Activated CD4-positive, alpha-beta T cell treated with anti-CD3 and anti-CD28 coated beads, Interleukin-2, amount 50 U/mL, for 1 hour (primary cell): ENCODE data around the gene PRDM2.
"Not testable (repeated sequence)": the region's sequence is repeated elsewhere in the genome, so short reads cannot be mapped to it uniquely, and the experiment has no call there.

Experiments
- DNase-seq: peaks from one replicate; pipeline ENCODE4 v3.0.0-alpha.2; 2020

PRDM2 gene, protein sequence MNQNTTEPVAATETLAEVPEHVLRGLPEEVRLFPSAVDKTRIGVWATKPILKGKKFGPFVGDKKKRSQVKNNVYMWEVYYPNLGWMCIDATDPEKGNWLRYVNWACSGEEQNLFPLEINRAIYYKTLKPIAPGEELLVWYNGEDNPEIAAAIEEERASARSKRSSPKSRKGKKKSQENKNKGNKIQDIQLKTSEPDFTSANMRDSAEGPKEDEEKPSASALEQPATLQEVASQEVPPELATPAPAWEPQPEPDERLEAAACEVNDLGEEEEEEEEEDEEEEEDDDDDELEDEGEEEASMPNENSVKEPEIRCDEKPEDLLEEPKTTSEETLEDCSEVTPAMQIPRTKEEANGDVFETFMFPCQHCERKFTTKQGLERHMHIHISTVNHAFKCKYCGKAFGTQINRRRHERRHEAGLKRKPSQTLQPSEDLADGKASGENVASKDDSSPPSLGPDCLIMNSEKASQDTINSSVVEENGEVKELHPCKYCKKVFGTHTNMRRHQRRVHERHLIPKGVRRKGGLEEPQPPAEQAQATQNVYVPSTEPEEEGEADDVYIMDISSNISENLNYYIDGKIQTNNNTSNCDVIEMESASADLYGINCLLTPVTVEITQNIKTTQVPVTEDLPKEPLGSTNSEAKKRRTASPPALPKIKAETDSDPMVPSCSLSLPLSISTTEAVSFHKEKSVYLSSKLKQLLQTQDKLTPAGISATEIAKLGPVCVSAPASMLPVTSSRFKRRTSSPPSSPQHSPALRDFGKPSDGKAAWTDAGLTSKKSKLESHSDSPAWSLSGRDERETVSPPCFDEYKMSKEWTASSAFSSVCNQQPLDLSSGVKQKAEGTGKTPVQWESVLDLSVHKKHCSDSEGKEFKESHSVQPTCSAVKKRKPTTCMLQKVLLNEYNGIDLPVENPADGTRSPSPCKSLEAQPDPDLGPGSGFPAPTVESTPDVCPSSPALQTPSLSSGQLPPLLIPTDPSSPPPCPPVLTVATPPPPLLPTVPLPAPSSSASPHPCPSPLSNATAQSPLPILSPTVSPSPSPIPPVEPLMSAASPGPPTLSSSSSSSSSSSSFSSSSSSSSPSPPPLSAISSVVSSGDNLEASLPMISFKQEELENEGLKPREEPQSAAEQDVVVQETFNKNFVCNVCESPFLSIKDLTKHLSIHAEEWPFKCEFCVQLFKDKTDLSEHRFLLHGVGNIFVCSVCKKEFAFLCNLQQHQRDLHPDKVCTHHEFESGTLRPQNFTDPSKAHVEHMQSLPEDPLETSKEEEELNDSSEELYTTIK (N-terminal part only)

DNA sequence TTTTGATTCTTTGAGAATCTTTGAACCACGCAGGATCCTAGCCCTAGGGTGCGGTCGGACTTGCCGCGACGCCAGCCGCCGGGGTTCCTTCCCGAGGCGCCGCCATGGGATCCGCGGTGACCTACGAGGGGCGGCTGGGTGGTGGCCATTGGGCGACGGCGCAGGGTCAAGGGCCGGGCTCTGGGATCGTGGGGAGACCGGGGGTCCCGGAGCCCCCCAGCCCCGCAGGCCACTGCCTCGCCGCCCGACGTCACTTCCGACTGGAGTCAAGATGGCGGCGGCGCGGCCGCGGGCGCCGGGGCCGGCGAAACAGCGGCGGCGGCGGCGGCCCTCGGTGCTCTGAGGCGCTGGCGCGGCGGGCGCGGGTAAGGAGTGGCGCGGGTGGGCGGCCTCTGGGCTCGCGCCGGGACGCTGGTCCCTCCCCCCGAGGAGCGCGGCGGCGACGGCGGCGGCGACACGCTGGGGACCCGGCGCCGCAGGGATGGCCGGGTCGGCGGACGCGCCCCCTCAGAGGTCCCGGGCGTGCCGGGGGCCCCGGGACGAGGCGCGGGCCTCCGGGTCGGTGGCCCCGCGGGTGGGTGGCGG lies at the start of gene PRDM2:
TSS of gene PRDM2 (plus strand) at position 253 of the 585 bp plus-strand sequence. CDS start 15,418 bp downstream, outside the sequence.
- DNase-seq = peak; percentile 56

DNA sequence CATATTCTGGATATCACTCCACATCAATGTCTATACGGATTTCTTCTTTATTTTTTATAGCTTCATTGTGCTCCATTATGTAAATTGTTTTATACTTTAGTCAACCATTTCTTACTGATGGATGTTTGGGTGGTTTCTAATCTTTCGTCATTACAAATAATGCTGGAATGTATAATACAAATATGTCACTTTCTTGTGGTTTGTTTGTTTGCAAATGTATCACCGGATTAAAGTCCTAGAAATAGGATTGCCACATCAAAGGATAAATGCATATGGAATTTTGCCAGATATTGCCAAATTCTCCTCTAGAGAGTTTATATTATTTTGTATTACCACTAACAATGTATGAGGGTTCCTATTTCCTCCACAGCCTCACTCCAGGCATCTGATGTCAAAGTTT lies 48.7 kb upstream of the PRDM2 start:
- DNase-seq = no peak

DNA sequence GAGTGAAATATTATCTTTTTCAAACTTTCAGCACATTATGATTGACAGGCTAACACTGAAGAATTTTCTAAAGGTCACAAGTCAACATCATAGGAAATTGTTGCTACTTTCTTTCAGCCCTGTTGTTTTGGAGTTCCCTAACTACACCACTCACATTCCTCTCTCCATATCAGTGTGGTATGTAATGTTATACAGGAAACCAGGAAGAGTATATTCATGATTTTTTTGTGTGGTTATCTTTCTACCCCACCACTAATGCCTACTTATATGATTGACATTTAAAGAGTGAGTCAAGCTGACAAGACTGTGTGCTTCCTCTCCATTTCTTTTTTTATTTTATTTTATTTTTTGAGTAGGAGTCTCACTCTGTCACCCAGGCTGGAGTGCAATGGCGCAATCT lies 47.8 kb upstream of the PRDM2 start:
- DNase-seq = no peak

DNA sequence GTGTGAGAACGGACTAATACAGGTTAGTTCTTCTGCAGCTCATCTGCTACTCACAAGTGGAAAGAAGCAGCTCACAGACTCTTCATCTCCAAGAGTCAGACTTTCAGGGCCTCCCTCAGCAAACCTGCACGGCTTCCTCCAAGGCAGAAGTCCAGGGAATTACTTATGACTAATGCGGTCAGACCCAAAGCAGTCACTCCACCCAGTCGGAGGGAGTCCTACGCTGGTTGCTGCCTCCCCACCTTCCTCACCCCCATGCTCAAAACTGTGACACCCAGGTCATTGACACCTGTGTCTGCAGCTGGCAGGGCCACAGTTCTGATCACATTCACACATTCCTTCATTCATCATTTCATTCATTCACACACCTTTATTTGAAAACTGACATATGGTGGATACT lies 38.4 kb upstream of the PRDM2 start:
- DNase-seq = no peak

DNA sequence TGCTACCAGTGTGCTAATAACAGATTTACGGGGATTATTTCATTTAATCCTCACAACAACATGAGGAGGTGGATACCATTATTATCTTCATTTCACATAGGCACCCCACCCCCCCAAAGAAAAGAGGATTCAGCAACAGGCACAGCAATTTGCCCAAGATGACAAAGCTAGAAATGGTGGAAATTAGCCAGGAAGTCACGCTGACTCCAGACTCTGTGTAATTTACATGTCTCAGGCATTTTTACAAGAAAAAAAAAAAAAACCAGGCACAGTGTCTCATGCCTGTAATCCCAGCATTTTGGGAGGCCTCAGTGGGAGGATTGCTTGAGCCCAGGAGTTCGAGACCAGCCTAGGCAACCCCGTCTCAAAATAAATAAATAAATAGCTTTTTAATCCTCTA lies 37.5 kb upstream of the PRDM2 start:
- DNase-seq = no peak

DNA sequence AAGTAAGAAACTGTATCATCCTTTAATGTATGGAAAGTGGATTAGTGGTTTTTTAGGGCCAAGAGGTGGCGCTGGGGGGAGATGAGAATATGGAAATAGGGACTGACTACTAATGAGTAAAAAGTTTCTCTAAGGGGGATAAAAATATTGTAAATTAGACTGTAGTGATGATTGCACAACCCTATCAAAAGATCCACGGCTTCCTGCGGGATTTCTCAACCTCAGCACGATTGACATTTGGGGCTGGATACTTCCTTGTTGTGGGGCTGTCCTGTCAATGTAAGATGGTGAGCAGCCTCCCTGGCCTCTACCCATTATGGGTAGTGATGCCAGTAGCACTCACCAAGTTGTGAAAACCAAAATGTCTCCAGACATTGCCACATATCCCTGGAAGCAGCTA lies 36.0 kb upstream of the PRDM2 start:
- no peak for DNase-seq

DNA sequence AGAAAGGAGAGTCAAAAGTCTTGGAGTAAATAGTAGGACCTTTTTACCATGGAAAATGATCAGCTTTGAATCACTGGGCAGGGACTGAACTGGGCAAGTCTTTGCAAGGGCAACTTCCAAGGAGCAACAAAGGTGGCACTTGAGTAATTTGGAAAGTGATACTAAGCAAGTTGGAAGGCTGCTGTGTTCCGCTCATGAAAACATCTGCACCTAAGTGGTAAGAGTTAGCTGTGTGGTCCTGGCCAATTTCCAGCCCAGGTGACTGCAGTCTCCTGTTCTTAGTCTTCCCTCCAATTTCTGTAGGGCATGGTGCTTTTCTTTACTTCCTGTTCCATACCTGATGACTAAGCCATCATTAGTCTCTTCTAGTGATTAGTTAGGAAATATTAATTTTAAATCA lies 35.5 kb upstream of the PRDM2 start:
- DNase-seq = no peak

DNA sequence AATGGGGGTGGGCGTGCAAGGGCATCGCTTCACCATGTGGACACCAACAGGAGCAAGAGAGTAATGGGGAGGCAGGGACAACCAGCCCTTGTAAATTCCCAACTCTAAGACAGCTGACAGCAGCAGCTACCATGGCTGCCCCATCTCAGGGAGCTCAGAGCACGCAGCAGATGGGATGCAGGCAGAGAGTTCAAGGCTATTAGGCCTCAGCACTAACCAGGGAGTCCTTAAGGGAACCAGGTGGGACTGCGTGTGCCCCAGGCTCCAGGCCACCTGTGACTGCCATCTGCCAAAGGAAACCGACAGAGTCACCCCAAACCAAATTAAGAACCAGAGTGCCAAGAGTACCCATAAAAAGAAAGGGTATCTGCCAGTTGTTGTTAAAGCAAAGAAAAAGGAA lies 33.7 kb upstream of the PRDM2 start:
- DNase-seq = no peak

DNA sequence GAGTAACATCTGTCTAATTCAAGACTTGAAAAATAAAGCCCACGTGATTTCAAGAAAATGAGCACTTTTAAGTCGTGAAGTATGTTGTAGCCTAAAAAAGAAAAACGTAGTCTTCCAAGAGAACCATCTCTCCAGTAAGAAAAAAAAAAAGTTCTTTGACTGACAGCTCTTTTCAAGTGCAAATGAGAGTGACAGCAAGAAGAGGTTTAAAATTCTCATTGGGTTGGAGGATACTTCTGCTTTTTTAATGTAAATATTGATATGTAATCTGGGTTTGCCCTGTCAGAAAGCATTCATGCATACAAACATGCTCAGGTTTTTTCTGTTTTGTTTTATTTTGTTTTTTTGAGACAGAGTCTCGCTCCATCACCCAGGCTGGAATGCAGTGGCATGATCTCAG lies 32.3 kb upstream of the PRDM2 start:
- DNase-seq = no peak

DNA sequence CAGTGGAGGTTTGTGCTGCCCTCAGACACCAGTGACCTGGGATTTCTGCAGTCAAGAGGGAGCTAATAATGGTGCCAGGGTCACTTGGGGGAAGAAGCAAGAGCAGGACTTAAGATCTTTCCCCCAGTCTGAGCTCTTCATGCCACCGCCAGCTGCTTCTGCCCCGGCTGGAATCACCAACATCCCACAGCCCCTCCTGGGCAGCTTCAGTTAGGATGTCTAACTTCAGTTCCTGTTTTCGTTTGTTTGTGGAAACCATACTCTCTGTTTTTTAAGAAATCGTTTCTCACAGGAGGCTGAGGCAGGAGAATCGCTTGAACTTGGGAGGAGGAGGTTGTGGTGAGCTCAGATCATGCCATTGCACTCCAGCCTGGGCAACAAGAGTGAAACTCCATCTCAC lies 25.6 kb upstream of the PRDM2 start:
- no peak for DNase-seq

DNA sequence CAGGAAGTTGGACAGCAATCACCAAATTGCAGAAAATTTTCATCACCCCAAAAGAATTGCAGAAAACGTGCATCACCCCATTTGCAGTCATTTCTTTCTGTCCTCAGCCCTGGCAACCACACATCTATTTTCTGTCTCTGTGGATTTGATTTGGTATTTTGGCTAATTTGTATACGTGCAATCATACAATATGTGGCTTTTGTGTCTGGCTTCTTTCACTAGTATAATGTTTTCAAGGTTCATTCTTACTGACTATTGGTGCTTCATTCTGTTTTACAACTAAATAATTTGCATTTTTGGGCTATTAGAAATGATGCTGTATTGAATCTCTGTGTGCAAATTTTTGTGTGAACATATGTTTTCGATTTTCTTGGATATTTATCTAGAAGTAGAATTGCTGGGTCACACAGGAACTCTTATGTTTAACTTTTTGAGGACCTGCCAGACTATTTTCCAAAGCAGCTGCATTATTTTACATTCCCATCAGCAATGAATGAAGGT lies 24.8 kb upstream of the PRDM2 start:
- no peak for DNase-seq

DNA sequence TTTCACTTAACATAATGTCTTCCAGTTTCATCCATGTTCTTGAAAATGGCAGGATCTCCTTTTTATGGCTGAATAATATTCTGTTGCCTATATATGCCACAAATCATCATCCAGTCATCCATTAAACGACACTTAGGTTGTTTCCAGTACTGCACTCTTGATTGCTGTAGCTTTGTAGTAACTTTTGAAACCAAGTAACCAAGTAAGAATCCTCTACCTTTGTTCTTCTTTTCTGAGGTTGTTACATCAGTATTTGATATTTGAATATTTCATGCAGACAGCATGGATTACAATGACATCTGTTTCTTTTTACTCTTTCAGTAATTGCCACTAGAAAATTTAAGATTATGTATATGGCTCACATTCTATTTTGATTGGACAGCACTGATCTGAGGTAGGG lies 22.1 kb upstream of the PRDM2 start:
- no peak for DNase-seq

DNA sequence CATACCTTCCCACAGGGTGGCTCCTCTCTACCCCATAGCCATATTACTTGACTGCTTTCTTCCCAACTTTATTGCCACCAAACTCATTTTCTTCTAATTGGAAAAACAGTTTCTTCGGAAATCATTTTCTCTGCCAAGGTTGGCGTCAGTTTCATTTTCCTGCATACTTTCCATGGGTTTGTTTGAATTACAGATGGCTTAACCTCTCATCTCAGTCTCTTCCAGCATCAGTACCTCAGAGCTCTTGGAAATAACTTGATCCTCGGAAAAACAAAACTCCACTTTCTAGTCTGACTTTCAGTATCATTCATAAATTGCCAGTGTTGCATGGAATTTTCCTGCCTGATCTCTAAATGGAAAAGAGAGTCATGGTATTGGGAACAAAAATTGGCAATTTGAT lies 20.3 kb upstream of the PRDM2 start:
- DNase-seq = no peak

DNA sequence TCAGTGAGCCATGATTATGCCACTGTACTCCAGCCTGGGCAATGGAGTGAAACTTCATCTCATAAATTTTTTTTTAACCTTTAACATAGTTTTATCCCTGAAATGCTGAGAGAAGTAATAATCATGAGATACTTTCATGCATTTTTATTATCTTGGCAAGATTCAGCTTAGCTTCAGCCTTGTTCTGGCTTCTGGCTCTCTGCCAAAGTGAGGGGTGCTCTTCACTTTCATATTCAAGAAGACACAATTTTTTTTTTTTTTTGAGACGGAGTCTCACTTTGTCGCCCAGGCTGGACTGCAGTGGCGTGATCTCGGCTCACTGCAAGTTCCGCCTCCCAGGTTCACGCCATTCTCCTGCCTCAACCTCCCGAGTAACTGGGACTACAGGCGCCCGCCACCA lies 19.4 kb upstream of the PRDM2 start:
- not testable (repeated sequence) for DNase-seq

DNA sequence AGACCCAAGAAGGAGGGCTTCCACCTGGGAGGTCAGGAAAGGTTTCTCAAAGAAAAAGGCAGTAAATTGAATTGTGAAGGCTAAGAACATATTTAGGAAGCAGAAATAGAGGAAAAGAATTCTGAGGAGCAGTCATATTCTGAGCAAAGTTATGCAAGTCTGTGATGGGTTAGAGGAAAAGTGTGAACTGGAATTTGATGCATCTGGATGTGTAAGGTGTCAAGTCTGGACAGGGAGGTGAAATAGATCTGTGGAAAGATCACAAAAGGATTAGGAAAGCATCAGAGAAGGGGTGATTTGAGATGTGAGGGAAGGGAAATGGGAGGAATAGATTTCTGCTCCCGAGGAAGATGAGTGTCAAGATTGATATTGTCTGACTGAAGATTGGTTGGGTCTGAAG lies 18.1 kb upstream of the PRDM2 start:
- no peak for DNase-seq

DNA sequence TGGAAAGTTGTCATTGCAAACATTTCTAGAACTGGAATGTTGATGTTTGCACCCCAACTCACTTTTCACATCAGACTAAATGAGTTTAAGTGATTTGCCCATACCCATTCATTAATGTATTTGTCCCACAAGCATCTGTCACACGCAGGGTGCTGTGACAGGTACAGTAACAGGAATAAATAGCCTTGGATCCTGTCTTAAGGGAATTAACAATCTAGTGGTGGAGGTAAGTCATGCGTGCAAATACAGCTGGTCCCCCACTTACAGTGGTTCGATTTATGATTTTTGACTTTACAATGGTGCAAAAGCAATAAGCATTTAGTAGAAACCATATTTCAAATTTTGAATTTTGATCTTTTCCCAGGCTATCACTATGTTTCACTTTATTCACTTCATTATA lies 17.5 kb upstream of the PRDM2 start:
- DNase-seq = no peak

DNA sequence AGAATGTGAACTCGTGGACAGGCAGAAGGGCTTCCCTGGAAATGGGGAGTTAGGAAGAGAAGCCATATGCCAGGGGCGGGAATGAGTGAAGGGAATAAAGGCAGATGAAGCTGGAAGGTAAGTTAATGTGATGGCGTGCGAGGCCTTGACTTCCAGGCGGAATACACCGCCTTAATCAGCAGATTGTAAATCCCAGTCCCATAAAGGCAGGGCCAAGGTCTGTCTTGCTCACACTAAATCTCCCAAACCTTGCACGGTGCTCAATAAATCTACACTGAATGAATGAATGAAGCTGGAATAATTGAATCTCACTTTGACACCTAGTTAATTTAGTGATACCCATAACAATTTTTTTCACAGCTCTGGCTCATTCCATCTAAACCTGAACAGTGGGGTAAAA lies 16.8 kb upstream of the PRDM2 start:
- DNase-seq = no peak

DNA sequence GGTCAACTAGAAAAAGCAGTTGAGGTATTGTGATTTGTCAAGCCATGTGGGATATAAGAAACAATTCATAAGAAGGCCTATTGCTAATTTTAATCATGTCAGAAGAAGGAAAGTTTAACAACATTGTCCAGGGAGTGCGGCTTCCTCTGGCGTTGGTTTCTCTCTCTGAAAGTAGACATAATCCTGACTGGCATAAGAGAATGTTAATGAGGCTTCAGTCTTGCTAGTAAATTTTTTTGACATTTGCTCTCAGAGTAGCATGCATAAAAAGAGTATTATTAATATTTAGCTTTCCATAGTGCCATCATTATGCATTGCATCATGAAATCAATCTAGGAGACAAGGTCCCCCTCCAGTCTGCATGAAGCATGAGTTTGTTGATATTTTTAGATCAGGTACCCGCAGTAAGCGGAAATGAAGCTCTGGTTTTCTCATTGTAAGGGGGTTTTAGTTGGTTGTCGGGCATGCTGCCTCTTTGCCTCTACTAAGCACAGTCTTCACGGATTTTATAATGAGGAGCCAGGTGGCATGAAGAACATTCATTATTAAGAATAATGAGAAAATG lies 12.8 kb upstream of the PRDM2 start:
- no peak for DNase-seq

DNA sequence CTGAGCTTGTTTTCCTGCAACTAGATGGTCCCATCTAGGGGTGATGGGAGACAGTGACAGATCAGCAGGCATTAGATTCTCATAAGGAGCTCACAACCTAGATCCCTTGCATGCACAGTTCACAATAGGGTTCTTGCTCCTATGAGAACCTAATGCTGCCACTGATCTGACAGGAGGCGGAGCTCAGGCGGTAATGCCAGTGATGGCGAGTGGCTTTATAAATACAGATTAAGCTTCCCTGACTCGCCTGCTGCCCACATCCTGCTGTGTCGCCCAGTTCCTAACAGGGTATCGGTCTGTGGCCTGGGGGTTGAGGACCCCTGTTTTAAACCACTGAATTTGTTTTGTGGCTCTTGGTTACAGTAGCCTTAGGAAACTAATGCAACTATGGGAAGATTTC lies 6.9 kb upstream of the PRDM2 start:
- not testable (repeated sequence) for DNase-seq

DNA sequence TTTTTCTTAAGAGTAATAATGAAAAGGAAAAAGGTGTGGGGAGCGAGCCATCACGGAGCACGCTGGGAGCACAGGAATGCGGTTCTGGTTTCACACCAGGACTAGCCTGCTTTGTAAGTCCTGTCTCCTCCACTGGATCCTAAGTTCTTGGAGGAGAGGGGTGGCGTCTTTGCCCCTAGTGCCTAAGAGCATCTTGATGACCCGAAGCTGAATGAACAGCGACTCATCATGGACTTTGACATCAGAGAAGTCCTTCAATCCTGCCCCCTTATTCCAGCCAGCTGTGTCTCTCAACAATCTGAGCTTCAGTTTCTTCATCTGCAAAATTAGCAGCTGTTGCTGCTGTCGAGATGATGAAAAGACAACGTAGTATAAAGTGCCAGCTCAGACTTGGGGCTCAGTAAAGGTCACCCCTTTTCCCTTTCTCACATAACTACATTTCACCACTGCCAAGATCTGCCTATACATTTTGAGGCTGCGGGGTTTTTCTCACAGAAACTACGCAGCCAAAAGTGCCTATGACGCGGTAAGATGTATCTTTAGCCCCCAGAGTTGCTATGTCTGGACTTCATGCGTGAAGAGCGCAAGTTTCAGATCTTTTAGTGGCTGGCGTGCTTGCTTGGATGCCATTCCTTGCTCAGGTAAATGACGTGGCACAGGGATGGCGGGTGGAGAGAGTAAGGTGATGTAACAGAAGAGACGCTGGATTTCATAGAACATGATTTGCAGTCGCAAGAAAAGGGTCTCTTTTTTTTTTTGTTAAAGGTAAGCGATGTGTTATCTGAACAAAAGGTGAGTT lies 4.9 kb upstream of the PRDM2 start:
- no peak for DNase-seq

DNA sequence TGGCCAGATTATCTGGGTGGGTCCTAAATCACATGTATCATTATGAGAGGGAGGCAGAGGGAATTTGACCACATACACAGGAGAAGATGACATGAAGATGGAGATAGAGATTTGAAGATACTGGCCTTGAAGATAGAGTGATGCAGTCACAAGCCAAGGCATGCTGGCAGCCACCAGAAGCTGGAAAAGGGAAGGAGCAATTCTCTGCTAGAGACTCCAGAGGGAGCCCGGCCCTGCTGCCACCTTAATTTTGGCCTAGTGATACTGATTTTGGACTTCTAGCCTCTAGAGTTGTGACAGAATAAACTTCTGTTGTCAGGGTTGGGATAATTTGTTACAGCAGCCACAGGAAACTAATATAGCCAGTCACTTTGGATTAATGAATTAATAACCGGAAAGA lies 2.2 kb upstream of the PRDM2 start:
- DNase-seq = no peak

DNA sequence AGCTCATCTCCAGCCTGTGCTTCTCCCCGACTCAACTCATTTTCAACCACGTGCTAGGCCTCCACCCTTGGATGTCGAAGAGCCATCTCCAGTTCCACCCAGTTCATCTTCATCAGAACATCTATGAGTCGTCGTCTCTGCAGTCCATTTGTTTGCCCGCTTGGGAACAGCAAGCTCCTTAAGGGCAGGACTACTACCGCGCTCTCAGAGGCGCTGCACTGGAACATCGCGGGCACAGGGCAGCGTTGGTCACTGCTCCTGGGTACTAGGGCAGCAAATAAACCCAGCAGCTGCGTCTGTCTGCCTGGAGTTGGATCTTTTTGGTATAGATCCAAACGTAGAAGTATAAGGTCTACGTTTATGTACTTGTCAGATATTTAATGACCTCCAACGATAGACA lies 478 bp upstream of the PRDM2 start:
- DNase-seq = no peak
